Astrocyte (in vitro differentiated cells and primary cell): ENCODE results near the gene HERC6. TPM values are rescaled to one million over a fixed set of nuclear protein-coding genes. Genes with fewer than 3 reads are reported as not detected.

Experiments used
- DNase-seq: peaks from one replicate; pipeline ENCODE4 v3.0.0-alpha.2; 2010; ENCODE audit warnings: low read depth
- FAIRE-seq: peaks from 2 replicates; lab custom pipeline; 2011; peaks lifted over from hg19 to GRCh38; lab: Jason Lieb, UNC
- H2AFZ ChIP-seq: 2 replicates; pipeline ENCODE4 v1.6.0; 2012; ENCODE audit warnings: low read depth, low read length, inconsistent platforms
- H3K27ac ChIP-seq: 2 replicates; pipeline ENCODE4 v1.5.1; 2011; ENCODE audit warnings: low read depth, low read length, inconsistent platforms
- H3K27me3 ChIP-seq: 2 replicates; pipeline ENCODE4 v1.6.0; 2011; ENCODE audit warnings: low read length, inconsistent platforms; ENCODE audit not compliant: insufficient read depth
- H3K36me3 ChIP-seq: 2 replicates; pipeline ENCODE4 v1.5.1; 2011; ENCODE audit warnings: low read length, inconsistent platforms; ENCODE audit not compliant: insufficient read depth
- H3K4me1 ChIP-seq: 2 replicates; pipeline ENCODE4 v1.5.1; 2011; ENCODE audit warnings: low read length, inconsistent platforms; ENCODE audit not compliant: insufficient read depth
- H3K4me2 ChIP-seq: 2 replicates; pipeline ENCODE4 v1.6.0; 2012; ENCODE audit warnings: low read length, inconsistent platforms
- H3K4me3 ChIP-seq: 2 replicates; pipeline ENCODE4 v1.5.1; 2011; ENCODE audit warnings: low read depth, mild to moderate bottlenecking, low read length, inconsistent platforms; ENCODE audit not compliant: insufficient read depth
- H3K79me2 ChIP-seq: 2 replicates; pipeline ENCODE4 v1.6.0; 2012; ENCODE audit warnings: mild to moderate bottlenecking, low read length, inconsistent platforms; ENCODE audit not compliant: insufficient read depth
- H3K9ac ChIP-seq: 2 replicates; pipeline ENCODE4 v1.6.0; 2012; ENCODE audit warnings: mild to moderate bottlenecking, low read length, inconsistent platforms
- H3K9me3 ChIP-seq: 2 replicates; pipeline ENCODE4 v1.5.1; 2012; ENCODE audit warnings: low read depth, mild to moderate bottlenecking, low read length, inconsistent platforms; ENCODE audit not compliant: insufficient read depth
- H4K20me1 ChIP-seq: 2 replicates; pipeline ENCODE4 v1.6.0; 2012; ENCODE audit warnings: low read length, inconsistent platforms; ENCODE audit not compliant: insufficient read depth
- H3K27ac Mint-ChIP-seq: one replicate; pipeline ENCODE4 v1.8.0; 2021; ENCODE audit warnings: mild to moderate bottlenecking, mixed read lengths; ENCODE audit not compliant: unreplicated experiment
- H3K27me3 Mint-ChIP-seq: one replicate; pipeline ENCODE4 v1.8.0; 2021; ENCODE audit warnings: low read depth, mixed read lengths; ENCODE audit not compliant: unreplicated experiment
- H3K36me3 Mint-ChIP-seq: one replicate; pipeline ENCODE4 v1.8.0; 2021; ENCODE audit warnings: low read depth, mixed read lengths; ENCODE audit not compliant: unreplicated experiment
- H3K4me1 Mint-ChIP-seq: one replicate; pipeline ENCODE4 v1.8.0; 2021; ENCODE audit warnings: low read depth, mixed read lengths; ENCODE audit not compliant: unreplicated experiment
- H3K4me3 Mint-ChIP-seq: one replicate; pipeline ENCODE4 v1.8.0; 2021; ENCODE audit warnings: mild to moderate bottlenecking, moderate library complexity, mixed read lengths; ENCODE audit not compliant: unreplicated experiment
- H3K9me3 Mint-ChIP-seq: one replicate; pipeline ENCODE4 v1.8.0; 2021; ENCODE audit warnings: mild to moderate bottlenecking, mixed read lengths; ENCODE audit not compliant: unreplicated experiment
- CTCF ChIP-seq: IDR thresholded peaks from 2 replicates; pipeline ENCODE4 v1.5.1; 2011; ENCODE audit warnings: low read depth, mild to moderate bottlenecking, inconsistent platforms, low read length, moderate library complexity; ENCODE audit not compliant: insufficient read depth
- EZH2 ChIP-seq: IDR thresholded peaks from 2 replicates; pipeline ENCODE4 v1.6.1; 2012; ENCODE audit warnings: mild to moderate bottlenecking, low read length, inconsistent platforms; ENCODE audit not compliant: insufficient read depth
- total RNA-seq: library from RNA; stranded (reverse); gene quantifications from 2 replicates; pipeline ENCODE4 v1.2.1, GENCODE V29; 2021

HERC6 gene
- total RNA-seq, 1 donor from 2014 or later = 37.3 TPM

- no peak for DNase-seq
- H3K27ac ChIP-seq = no peak overlapping the region
- no peak for FAIRE-seq
- H3K4me3 ChIP-seq = no peak overlapping the region
- no peaks in the 10 kb centered on the region for H3K36me3 ChIP-seq
- H3K9ac ChIP-seq = no peak overlapping the region
- H3K27me3 ChIP-seq = no peaks in the 10 kb centered on the region
- Mint-ChIP-seq H3K9me3 (peaks cover 2% of the 10 kb centered on the region), H3K36me3 (peaks cover 3% of the 10 kb centered on the region), H3K4me1 (peaks cover 3% of the 10 kb centered on the region), H3K4me3 (no peak overlapping the region), H3K27me3 (no peaks in the 10 kb centered on the region), H3K27ac (no peak overlapping the region)
- H4K20me1 ChIP-seq = no peaks in the 10 kb centered on the region
- H3K4me2 ChIP-seq = no peak overlapping the region
- H3K4me1 ChIP-seq = no peaks in the 10 kb centered on the region
- no peaks in the 10 kb centered on the region for H3K9me3 ChIP-seq
- no peaks in the 10 kb centered on the region for H3K79me2 ChIP-seq
- no peak overlapping the region for H2AFZ ChIP-seq
- TF ChIP-seq CTCF = no peak
- TF ChIP-seq EZH2 = no peak
Measured at GRCh38 chr4:88448889-88449288, 70.2 kb downstream of the HERC6 start.

GRCh38 chr4:88449290-88449689 is 70.6 kb downstream of the HERC6 start:
- Mint-ChIP-seq H3K4me3 (no peak overlapping the region), H3K27ac (no peak overlapping the region), H3K9me3 (peaks cover 2% of the 10 kb centered on the region)

More at GRCh38 chr4:88449290-88449689, 70.6 kb downstream of the HERC6 start:
- Histone ChIP-seq H4K20me1 (no peaks in the 10 kb centered on the region), H3K4me1 (no peaks in the 10 kb centered on the region), H3K36me3 (no peaks in the 10 kb centered on the region), H2AFZ (no peak overlapping the region), H3K9ac (no peak overlapping the region), H3K9me3 (no peaks in the 10 kb centered on the region), H3K27me3 (no peaks in the 10 kb centered on the region), H3K4me3 (no peak overlapping the region), H3K79me2 (no peaks in the 10 kb centered on the region), H3K27ac (no peak overlapping the region), H3K4me2 (no peak overlapping the region)
- Mint-ChIP-seq H3K36me3 (peaks cover 3% of the 10 kb centered on the region), H3K4me1 (peaks cover 3% of the 10 kb centered on the region), H3K27me3 (no peaks in the 10 kb centered on the region)
- TF ChIP-seq EZH2 (no peak), CTCF (no peak)
- DNase-seq (no peak), FAIRE-seq (no peak)
